HG03354 (cell line): ENCODE results near the gene DOK5.
"Not testable (repeated sequence)": the region's sequence is repeated elsewhere in the genome, so short reads cannot be mapped to it uniquely, and the experiment has no call there.

Source experiments
- ATAC-seq: cut with Tn5 transposase; IDR thresholded peaks from one replicate; pipeline ENCODE4 v1.9.1; 2021; ENCODE audit warnings: mild to moderate bottlenecking; ENCODE audit not compliant: unreplicated experiment, poor library complexity, severe bottlenecking

Gene DOK5

GRCh38 chr20:54475334-54476168 is at the start of gene DOK5:
Gene DOK5 (plus strand): TSS chr20:54475593. CDS start chr20:54475947, 354 bp downstream.
- no peak for ATAC-seq

- ATAC-seq, result no peak
Observed at GRCh38 chr20:54429364-54429763, 46.0 kb upstream of the DOK5 start.

- no peak for ATAC-seq
Observed at GRCh38 chr20:54431156-54431944, 44.0 kb upstream of the DOK5 start.

GRCh38 chr20:54432966-54433365 is 42.4 kb upstream of the DOK5 start:
- ATAC-seq, result no peak

GRCh38 chr20:54433636-54434035 is 41.8 kb upstream of the DOK5 start:
- ATAC-seq, result no peak

- ATAC-seq, result no peak
Observed at GRCh38 chr20:54434196-54434595, 41.2 kb upstream of the DOK5 start.

- no peak for ATAC-seq
Observed at GRCh38 chr20:54435015-54435414, 40.4 kb upstream of the DOK5 start.

GRCh38 chr20:54436410-54436809 is 39.0 kb upstream of the DOK5 start:
- not testable (repeated sequence) for ATAC-seq

GRCh38 chr20:54438166-54438565 is 37.2 kb upstream of the DOK5 start:
- ATAC-seq, result no peak

- ATAC-seq, result no peak
Observed at GRCh38 chr20:54450207-54450606, 25.2 kb upstream of the DOK5 start.

- ATAC-seq, result no peak
Observed at GRCh38 chr20:54451171-54451570, 24.2 kb upstream of the DOK5 start.

GRCh38 chr20:54452277-54452676 is 23.1 kb upstream of the DOK5 start:
- ATAC-seq, result no peak

GRCh38 chr20:54454982-54455381 is 20.4 kb upstream of the DOK5 start:
- ATAC-seq, result no peak

- ATAC-seq, result no peak
Observed at GRCh38 chr20:54456423-54456822, 19.0 kb upstream of the DOK5 start.

GRCh38 chr20:54456961-54457360 is 18.4 kb upstream of the DOK5 start:
- no peak for ATAC-seq

- ATAC-seq, result no peak
Observed at GRCh38 chr20:54458219-54458618, 17.2 kb upstream of the DOK5 start.

GRCh38 chr20:54459279-54459678 is 16.1 kb upstream of the DOK5 start:
- ATAC-seq, result no peak

- no peak for ATAC-seq
Observed at GRCh38 chr20:54464003-54464402, 11.4 kb upstream of the DOK5 start.

GRCh38 chr20:54466127-54466526 is 9.3 kb upstream of the DOK5 start:
- no peak for ATAC-seq

- no peak for ATAC-seq
Observed at GRCh38 chr20:54467622-54468021, 7.8 kb upstream of the DOK5 start.

GRCh38 chr20:54468082-54468481 is 7.3 kb upstream of the DOK5 start:
- ATAC-seq, result no peak
